HPDE6-E6E7 (cell line): ENCODE results near the gene UBE2L3.
"Not testable (repeated sequence)": the region's sequence is repeated elsewhere in the genome, so short reads cannot be mapped to it uniquely, and the experiment has no call there.

Experiments used
- DNase-seq: peaks from one replicate; pipeline ENCODE4 v3.0.0; 2011; ENCODE audit warnings: missing footprints; ENCODE audit errors: extremely low spot score

Gene UBE2L3

DNA sequence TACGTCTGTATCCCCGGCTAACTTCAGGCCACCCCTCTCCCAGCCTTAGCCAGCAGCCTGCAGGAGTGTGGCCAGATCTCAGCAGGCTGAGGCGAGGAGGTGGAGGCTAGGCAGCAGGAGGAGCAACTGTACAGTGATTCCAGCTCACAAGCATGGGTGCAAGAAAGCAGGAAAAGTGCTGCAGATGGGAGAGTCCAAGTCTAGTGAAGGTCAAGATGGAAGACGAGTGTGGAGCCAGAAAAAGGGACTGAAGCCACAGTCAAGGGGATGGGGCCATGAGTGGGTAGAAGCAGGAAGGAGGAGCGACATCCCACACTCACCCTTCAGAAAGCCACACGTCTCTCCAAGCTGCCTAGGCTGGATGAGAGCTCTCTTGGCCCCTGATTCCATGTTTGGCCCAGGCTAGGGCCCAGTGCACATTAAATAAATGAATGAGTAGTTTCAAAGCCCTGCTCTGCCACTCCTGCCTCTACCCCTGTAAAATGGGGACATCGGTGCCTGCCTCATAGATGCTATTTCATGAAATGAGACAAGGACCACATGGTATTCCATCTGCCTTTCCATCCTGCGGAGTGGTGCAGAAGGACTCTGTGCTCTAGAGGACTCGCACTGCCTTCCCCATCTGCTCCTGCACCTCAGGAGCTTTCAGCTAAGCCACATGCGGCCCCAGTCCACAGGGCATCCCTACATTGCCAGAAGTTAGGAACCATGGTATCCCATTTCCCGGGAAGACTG, 59.4 kb downstream of the UBE2L3 start:
- no peak for DNase-seq

DNA sequence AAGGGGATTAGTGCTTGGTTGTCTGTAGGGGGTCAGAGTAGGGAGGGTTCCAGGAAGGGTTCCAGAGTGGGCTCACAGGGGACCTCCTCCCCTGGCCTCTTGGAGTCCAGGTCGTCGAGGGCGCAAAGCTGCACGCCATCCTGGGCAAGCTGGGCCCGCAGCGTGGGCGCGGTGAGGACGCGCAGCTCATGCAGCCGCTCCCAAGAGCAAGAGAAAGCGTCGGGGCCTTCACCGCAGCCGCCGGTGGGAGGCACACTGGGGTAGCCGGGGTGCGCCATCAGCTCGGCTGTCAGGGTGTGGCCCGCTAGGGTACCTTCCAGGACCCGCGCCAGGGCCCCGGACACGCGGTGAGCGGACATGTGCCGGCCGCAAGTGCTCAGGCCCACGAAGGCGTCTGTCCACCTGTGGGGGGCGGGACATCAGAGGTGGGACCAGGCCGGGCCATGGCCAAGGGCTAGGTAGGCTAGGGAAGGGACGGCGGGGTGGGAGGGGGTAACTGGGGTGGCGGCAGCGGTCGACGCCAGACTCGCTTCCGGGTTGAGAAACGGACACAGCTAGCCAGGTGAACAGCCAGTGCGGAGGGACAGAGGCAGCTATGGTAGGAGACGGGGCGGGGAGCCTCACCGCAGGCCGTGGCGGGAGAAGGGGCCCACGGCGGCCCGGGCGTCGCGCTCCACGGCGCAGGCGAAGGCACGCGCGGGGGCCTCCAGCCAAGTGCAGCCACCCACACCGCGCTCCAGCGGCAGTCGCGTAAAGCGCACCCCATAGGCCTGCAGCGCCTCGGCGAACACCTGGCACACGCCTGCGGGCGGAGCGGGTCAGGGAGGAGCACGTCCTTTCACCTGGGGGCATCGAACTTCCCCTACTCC, 61.1 kb downstream of the UBE2L3 start:
- DNase-seq, result no peak

DNA sequence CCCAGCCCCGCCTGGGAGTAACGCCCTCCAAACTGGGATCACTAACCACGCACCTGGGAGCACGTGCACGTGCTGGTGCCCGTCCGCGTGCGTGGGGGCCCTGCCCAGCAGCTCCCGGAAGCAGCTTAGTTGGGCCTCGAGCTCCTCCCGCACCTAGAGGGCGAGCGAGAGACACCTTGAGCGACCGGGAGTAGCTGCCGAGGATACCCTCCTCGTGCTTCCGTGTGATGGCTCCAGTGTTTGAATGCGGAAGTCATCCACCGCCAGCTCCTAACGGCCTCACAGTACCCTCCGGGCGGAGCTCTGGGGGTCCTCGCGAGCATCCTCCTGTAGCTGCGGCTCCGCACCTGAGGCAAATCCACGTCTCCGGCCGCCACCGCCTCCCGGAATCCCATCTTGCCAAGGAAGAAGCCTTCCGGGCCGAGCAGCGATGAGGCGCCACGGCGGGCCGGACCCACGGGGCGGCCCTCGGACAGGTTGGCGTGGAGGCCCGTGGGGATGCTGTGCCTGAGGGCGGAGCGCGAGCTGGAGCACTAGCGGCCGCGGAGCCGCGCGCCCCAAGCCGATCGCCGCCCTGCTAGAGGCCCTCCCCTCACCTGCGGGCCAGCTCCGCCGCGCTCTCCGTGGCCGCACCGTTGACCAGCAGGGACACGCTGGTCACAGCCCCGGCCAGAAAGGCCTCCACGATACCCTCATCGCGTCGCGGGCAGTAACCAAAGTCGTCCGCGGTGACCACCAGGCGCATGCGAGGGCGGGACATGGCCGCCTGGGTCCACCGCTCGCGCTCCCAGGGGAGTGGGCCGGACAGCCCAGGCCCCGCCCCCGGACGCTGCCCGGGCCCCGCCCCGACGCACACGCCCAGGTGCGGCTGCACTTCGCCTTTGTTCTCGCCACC, 62.0 kb downstream of the UBE2L3 start, which contains the start of gene YDJC:
TSS of gene YDJC (minus strand) at position 768 of the 895 bp plus-strand sequence. CDS start at position 760, 8 bp downstream.
- peak; percentile 88 for DNase-seq

DNA sequence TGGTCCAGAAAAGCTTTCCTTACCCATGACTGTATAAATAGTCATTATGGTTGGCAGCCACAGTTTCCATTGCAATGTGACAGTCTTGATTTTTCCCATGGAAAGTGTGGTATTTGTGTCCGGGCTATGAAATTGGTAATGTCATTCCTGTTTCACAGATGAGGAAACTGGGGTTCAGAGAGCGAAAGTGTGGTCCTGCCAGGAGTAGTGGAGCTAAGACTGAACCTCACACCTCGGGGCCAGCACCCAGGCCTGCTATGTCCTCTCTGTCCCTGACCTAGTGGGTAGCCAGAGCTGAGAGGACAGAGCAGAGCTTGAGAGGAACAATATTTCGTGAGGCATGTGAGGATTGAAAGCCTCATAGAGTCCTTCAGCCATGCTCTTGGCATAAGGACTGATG, 63.5 kb downstream of the UBE2L3 start:
- DNase-seq, result no peak

DNA sequence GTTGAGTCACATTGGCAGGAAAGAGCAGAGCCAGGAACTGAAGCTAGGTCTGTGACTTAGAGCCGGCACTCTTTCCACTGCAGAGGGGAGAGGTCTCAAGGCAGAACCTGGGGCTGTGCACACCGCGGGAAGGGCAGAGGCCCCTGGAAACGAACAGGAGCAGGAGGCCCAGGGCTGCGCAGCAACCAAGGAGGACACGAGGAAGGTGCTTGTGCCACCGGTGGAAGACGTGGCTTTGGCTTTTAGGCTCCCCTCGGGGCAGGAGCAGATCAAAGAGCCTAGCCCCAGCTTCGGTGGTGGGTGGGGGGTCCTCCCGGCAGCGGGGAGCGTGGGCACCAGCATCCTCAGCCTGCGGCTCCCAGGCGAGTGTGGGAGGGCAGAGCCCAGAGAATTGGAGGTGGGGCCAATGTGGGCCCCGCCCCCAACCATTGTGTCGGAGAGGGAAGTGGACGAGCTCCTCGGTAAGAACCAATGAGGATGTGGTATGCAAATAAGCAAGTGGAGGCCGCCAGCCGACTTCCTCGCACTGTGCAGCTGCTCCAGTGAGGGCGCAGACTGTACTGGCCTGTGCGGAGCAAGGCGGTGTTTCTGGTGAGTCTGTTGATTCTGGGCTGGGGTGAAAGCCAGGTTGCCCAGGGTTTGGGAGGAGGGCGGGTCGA, 64.9 kb downstream of the UBE2L3 start, which contains the start of gene CCDC116:
TSS of gene CCDC116 (plus strand) at position 524 of the 659 bp plus-strand sequence. CDS start 422 bp downstream, outside the sequence.
- DNase-seq, result no peak

DNA sequence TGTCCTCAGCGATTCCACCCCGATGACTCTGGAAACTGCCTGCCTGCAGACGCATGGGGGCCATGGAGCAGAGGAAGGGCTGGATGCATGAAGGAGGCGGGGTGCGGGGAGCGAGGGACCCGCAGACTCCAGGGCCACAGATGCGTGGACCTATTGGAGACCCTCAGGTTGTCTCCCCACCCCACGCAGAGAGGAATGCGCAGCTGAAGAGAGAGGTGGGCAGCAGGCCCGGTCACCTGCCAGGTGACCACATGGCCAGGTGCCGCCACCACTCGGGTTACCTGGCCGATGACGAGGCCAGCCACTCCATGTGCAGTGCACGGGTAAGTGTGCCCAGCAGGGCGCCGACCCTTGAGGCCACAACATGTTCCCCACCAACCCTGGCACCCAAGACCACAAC, 65.4 kb downstream of the UBE2L3 start:
- DNase-seq, result no peak

DNA sequence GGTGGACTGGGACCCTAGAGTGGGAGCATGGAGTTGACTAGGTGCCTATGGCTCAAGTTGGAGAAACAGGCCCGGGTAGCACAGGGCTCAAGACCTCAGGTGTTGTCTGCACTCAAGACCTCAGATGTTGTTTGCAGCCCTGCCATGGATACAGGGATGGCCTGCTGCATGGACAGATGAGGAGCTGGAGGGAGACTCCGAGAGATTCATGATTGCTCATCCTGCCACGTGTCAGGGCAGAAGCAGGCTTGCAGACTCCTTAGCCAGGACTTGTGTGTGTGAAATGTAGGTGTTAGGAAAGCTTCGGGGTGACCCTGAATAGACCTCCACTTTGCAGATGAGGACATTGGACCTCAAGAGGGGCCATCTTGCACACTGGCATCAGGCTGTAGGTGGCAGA, 66.0 kb downstream of the UBE2L3 start:
- DNase-seq, result no peak

DNA sequence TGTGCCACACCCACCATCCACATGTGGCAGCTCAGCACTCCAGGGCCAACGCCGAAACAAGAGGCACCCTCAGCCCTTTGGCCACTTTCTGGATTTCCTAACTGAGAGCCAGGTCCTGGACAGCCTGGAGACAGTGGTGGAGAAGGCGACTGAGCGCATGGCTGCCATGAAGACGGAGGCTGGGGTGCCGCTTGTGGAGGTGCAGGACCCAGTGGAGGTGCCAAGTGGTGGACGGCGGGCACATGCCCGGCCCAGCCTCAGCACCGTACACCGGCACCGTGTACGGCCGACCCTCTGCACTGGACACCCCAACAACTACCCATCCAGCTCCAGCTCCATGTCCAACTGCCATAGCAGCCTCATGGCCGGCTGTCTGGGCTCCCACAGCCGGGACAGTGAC, 66.6 kb downstream of the UBE2L3 start:
- no peak for DNase-seq

DNA sequence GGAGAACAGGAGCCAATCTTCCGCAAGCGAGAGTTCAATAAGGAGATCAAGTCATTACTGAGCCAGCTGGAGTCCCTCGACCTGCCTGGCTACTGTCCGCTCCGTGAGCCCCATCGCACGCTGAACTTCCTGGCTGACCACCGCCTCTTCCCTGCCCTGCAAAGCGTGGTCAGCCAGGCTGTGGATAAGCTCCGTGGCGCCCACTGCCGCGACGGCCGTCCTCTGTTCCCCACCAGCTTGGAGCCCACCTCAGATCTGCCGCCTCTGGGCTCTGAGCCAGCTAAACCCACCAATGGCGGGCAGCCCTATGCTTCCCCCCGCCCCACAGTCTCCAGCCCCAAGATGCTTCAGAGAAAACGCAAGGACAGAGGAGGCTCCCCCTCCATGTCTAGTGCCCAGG, 67.3 kb downstream of the UBE2L3 start:
- DNase-seq, result no peak

DNA sequence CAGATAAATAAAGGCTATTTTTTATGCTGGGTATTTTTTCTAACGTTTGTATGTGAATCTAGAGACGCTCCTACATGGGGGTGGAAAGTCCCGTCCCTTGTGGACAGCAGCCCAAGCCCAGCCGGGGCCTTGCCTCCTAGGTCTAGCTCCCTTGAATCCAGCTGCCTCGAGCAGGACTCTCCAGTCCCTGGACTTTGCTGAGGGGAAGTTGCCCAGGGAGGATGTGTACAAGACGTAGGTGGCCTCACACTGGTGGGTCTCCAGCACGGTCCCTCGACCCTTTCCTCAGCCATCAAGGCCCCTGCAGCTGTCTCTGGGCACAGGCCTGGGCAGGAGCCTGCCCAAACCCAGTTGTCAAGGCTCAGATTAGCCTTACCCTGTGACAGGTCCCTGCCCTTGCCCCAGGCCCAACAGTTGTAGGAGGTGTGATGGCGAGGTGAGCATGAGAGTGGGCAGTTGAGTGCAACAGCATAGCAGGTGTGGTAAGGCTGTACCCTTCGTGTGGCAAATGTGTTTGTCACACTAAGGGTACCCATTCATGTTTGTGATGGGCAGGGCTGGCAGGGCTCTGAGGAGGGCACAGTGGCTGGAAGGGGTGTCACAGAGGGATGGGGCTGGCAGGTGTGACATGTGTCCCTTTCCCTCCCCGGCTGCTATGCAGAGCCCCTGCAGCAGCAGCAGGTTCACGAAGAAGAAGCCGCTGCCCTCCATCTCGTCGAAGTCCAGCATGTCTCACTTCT, 68.4 kb downstream of the UBE2L3 start:
- DNase-seq, result no peak

DNA sequence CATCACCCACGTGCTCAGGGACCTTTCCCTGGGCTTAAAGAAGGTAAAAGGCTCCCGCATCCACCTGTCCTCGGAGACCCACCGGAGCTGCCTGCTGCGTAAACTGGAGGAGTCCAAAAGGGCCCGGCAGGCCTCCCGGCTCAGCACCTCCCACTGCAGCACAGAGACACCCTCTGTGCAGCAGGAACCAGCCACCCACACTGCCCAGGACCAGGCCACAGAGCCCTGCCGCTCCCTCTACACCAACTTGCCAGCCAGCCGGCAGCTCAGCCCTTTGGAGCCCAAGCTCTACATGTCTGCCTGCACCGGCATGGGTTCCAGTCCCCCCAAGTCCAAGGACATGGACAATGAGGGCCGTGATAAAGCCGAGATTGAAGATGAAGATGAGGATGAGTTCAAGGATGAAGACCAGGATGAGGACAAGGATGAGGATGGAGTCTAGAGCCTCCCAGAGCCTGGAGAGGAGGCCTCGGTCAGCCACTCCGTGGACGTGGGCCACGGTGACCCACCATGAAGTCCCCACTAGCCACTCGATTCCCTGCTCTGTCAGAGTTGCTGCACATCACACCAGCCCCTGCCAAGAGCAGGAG, 69.2 kb downstream of the UBE2L3 start:
- no peak for DNase-seq

DNA sequence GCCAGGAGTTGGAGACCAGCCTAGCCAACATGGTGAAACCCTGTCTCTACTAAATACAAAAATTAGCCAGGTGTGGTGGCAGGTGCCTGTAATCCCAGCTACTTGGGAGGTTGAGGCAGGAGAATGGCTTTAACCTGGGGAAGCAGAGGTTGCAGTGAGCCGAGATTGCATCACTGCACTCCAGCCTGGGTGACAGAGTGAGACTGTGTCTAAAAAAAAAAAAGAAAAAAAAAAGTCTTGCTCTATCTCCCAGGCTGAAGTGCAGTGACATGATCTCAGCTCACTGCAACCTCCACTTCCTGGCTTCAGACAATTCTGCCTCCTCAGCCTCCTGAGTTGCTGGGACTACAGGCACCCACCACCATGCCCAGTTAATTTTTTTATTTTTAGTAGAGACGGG, 69.9 kb downstream of the UBE2L3 start:
- not testable (repeated sequence) for DNase-seq

DNA sequence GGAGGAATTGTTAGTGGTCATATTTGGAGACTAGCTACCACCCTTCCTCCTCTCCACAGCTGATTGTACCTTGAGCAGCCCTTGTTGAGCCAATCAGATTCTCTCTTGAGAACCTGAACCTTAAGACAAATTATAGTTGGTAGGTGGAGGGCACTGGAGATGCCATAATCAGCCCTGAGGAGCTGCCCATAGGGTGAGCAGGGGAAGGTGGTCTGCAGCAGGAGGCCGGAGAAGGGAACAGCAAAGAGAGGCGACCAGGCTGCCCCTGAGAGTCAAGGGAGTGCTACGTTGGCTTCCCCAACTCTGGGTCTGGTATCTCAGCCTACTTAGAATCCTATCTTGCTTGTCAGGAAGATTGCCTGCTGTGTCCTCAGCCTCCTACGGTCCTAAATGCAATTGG, 71.8 kb downstream of the UBE2L3 start:
- DNase-seq, result no peak

DNA sequence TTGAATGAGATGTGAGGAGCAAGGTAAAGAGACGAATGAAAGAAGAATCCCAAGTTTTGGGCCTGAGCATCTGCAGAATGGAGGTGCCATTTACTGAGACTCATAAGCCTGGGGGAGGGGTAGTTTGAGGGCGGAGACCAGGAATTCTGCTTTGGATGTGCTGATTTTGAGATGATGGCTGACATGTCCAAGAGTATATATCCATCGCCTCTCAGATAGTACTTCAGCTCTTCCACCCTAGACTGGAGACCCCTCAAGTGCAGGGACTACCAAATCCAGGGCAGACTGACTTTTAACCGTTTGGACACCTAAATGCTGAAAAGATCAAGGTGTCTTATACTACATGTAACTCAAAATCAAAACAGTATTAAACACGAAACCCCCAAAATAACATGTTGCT, 73.3 kb downstream of the UBE2L3 start:
- DNase-seq, result no peak

DNA sequence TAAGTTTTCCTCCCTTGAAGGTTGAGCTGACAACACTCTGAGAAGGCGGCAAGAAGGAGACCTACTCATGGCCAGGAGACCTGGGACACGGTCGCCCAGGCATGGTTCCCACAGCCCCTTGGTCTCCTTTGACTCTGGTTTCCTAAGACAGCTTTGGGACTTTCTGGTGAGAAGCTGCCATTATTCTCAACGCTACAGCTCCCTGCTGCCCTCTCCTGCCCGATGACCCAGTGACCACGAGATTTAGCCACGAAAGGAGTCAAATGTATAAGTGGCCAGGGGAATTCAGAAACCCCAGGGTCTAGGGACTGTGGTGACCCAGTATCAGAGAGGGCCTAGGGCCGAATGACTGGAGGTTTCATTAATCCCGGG, 73.9 kb downstream of the UBE2L3 start:
- no peak for DNase-seq

DNA sequence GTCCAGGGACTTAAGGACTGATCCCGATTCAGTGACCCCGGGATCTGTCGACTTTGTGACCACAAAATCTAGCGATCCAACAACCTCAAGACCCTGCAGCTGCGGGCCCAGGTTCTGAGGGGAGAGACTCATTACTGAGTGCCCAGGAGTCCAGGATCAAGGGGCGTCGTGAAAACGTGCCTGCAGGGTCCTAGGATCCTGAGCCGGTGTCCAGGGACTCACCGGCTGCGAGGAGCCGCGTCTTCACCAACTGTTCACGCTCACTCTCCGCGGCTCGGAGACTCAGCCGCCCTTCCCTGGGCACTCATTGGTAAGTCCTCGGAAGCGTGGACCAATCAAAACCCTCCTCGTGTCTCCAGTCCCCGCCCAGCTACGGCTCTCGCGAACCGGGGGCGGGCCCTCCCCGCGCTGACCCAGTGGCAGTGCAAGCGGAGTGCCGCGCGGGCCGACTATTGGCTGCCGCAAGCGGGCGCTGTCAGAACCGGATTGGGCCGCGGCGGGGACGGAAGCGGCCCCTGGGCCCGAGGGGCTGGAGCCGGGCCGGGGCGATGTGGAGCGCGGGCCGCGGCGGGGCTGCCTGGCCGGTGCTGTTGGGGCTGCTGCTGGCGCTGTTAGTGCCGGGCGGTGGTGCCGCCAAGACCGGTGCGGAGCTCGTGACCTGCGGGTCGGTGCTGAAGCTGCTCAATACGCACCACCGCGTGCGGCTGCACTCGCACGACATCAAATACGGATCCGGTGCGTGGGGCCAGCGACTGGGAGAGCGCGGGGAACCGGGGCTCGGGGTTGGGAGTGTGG, 74.5 kb downstream of the UBE2L3 start, which contains the start of gene SDF2L1:
TSS of gene SDF2L1 (plus strand) at position 514 of the 795 bp plus-strand sequence. CDS start at position 549, 35 bp downstream.
- DNase-seq, result peak; percentile 98

DNA sequence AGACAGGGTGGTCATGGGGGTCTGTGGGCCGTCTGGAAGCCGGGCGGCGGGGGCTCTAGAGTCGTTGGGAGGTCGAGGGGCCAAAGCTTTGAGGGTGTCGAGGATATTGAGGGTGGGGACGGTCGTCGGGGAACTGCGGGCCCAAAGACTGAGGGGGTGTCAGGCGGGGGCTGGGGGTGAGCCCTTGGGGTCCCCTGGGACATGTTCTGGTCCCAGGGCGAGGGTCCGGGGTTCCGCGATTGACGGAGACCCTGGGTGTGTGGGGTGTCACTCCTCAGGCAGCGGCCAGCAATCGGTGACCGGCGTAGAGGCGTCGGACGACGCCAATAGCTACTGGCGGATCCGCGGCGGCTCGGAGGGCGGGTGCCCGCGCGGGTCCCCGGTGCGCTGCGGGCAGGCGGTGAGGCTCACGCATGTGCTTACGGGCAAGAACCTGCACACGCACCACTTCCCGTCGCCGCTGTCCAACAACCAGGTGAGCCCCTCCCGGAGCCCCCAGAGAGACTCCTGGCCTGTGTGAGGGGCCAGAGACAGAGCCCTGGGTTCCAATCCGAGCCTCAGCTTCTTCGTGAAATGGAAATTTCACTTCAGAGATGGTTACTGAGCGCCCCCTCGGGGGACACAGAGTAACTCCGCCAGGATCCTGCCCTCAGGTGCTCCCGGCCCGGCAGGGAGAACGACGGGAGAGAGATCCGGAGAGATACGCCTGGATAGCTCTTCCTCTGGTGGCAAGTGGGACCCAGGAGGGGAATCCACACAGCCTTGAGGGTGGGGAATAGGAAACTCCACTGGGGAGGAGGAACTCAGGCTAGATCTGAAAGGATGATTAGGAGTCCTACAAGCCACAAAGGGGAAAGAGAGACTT, 75.3 kb downstream of the UBE2L3 start:
- no peak for DNase-seq
